NCI-H1048 (cell line): Measurements from ENCODE around the gene UBA6.
"Not testable (repeated sequence)": the region's sequence is repeated elsewhere in the genome, so short reads cannot be mapped to it uniquely, and the experiment has no call there.

Source experiments
- DNase-seq: peaks from one replicate; lab custom pipeline; 2025; lab: John Stamatoyannopoulos, UW

UBA6 gene

DNA sequence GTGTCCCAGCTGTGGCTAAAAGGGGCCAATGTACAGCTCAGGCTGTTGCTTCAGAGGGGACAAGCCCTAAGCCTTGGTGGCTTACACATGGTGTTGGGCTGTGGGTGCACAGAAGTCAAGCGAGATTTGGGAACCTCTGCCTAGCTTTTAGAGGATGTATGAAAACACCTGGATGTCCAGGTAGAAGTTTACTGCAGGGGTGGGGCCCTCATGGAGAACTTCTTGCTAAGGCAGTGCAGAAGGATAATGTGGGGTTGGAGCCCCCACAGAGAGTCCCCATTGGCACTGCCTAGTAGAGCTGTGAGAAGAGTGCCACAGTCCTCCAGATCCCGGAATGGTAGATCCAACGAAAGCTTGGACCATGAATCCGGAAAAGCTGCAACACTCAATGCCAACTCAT is 40.5 kb downstream of the UBA6 start:
- no peak for DNase-seq

DNA sequence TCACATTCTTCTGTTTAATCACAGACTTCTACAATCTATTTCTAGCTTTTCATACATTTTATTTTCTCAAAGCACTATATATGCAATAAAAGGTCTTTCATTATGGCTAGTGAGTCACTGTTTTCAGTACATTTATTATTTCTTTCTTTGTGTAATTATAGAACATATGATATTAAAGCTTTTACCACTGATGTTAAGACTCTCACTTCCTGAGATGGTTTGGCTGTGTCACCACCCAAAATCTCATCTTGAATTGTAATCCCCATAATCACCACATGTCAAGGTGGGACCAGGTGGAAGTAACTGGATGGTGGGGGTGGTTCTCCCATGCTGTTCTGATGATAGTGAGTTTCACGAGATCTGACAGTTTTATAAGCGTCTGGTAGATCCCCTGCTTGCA is 41.9 kb downstream of the UBA6 start:
- no peak for DNase-seq

DNA sequence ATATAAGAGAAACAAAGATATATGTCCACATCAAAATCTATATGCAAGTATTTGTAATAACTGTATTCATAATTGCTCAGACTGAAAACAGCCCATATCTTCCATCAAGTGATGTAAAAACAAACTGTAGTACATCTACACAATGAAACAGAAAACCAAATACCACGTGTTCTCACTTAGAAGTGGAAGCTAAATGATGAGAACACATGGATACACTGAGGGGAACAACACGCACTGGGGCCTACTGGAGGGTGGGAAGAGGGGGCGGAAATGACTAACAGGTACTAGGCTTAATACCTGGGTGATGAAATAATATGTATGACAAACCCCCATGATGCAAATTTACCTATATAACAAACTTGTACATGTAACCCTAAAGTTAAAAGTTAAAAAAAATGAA is 42.7 kb downstream of the UBA6 start:
- DNase-seq: no peak

DNA sequence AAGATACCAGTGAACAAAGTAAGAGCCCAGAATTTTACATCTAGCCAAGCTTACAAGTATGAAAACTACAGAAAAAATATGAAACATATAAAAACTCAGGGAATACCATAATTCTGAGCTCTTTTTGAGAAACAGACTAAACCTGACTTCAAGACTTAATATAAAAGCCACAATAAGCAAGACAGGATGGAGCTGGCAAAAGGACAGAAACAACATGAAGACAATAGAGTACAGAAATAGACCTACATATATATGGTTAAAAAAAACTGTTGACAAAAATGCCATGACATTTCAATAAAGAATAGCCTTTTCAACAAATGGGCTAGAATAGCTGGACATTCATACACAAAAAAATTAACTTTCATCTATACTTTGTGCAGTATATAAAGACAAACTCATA is 49.4 kb downstream of the UBA6 start:
- no peak for DNase-seq

DNA sequence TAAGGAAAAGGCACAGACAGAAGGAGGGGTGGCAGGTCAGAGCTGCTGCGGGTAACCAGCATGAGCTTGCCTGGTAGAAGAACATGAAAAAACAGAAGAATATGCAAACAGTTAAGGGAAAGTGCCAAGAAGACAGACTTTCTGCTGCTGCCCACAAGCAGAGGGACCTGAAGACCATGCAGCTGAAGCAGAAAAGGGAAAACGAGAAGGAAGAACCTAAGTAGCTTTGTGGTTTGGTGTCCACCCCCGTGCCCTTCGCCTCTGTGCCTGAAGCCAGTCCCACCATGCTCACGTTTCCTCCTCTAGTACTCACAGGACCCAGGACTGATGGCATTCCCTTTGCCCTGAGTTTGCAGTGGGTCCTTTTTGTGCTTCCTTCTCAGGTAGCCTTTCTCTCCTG is 62.8 kb downstream of the UBA6 start:
- DNase-seq: no peak

DNA sequence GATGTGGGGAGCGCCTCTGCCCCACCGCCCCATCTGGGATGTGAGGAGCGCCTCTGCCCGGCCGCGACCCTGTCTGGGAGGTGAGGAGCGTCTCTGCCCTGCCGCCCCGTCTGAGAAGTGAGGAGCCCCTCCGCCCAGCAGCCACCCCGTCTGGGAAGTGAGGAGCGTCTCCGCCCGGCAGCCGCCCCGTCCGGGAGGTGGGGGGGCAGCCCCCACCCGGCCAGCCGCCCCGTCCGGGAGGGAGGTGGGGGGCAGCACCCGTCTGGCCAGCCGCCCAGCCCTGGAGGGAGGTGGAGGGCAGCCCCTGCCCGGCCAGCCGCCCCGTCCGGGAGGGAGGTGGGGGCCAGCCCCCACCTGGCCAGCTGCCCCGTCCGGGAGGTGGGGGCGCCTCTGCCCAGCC is 64.0 kb downstream of the UBA6 start:
- not testable (repeated sequence) for DNase-seq

DNA sequence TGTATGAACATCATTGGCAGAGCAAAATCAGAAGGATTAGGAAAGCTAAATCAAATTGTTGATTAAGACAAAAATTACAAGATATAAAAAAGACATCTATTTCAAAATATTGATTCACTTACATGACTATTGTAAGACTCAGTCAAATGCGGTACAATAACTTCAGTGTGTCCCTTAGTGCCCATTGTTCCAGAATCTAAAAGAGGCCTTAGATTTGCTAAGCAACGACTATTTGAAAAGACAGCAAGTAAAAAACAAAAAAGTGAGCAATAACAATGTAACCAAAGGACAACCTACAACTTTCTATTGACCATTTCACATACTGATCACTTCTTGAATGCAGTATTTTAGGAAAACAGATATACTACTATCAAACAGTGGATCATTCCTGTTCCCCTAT is 65.6 kb downstream of the UBA6 start:
- DNase-seq: no peak

DNA sequence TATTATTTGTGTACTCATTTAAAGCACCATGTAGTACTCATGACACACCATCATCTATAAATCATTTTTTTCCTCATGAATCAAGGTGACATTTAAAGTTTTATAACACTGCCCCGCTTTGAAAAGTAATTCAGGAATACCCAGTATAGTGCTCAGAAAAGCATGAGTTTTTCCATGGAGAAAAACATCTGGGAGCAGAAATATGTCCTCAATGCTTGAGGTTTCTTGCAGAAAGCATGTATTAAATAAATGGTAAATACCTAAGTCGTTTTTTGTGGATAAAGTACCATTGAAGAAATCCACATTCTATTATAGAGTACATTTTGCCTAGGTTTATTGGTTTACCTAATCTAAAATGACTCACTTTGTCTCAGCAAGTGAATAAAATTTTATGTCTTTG is 66.2 kb downstream of the UBA6 start:
- DNase-seq: no peak

DNA sequence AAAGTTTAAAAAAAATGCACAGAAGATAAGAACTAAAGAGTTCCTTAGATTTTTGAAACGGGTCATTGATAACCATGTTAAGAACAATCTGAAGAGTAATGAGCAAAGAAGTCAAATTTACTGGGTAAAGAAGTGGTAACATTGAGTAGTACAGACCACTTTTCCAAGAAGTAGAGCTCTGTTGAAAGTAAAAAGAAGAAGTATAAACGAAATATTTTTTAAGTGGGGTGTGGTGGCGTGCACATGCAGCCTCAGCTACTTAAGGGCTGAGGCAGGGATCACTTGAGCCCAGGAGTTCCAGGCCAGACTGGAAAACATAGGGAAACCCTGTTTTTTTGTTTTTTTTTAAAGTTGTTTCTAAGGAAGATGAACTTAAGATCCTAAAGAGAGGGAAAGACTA is 68.5 kb downstream of the UBA6 start:
- no peak for DNase-seq

DNA sequence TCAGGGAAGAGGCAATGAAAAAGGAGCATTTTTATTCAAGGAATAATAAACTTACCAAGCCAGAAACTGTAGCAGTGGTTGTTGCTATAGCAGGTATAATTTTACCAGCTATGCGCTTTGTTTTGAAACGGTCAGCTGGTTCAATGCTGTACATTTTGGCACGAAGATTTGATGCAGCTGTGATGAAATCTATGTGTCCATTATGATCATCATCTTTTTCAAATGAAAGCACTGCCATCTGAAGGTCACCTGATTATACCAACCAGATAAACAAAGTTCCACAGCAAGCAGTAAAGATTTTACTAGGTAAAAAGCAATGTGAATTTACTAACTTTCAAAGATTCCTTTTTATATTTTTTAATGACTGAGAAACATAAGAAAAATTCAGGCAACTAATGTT is 76.0 kb downstream of the UBA6 start:
- DNase-seq: no peak

DNA sequence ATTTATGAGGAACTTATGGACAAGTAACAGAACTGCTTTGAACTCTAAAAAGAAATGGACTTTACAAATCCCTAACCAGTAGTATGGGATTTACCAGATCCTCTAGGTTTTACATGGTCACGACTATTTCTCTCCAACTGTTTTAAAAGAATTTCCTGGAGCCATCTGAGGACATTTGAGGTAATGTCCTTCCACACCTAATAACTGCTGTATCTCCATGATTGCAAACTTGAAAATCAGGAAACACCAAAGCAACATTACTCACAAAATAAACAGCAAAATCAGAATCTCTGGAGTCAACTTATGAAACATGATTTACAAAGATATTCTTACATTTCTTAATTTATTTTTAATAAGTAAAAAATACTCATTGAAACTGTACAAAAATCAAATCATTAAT is 84.5 kb downstream of the UBA6 start:
- DNase-seq: no peak

DNA sequence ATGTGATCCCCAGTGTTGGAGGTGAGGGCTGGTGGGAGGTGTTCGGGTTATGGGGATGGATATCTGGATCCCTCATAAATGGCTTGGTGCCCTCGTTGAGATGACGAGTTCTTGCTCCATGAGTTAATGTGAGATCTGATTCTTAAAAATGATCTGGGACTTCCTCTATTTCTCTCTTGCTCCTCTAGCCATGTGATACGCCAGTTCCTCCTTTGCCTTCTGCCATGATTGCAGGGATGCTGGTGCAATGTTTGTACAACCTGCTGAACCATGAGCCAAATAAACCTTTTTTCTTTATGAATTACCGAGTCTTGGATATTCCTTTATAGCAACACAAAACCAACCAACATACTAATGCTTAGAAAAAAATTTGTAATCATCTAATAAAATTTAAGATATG is 85.8 kb downstream of the UBA6 start:
- no peak for DNase-seq

DNA sequence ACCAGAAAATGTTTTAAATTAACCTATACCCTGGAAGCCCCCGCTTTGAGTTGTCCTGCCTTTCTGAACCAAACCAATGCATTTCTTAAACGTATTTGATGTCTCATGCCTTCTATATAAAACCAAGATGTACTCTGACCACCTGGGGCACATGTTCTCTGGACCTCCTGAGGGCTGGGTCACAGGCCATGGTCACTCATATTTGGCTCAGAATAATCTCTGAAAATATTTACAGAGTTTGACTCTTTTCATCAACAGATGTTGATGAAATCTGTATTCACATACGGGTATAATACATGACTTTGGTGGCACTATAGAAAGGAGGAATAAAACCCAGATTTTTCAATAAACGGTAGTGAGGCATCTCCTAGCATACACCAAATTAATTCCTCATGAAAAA is 86.8 kb downstream of the UBA6 start:
- DNase-seq: no peak

DNA sequence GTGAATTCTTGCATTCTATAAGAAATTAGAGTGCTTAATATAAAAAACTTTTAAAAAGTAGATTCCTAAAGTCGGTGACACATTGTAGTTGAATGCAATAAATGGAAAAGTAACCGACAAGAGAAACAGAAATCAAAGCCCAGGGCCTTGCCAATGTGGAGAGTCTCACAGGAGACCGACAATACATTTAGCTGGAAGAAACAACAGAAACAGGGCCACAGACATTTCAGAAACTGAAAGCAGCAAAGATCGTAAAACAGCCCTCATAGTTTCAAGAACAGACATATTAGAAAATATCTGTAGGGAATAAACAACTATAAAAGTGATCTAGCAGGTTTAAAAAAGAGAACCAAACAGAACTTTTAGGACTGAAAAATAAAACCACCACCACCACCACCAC is 92.9 kb downstream of the UBA6 start:
- DNase-seq: no peak

DNA sequence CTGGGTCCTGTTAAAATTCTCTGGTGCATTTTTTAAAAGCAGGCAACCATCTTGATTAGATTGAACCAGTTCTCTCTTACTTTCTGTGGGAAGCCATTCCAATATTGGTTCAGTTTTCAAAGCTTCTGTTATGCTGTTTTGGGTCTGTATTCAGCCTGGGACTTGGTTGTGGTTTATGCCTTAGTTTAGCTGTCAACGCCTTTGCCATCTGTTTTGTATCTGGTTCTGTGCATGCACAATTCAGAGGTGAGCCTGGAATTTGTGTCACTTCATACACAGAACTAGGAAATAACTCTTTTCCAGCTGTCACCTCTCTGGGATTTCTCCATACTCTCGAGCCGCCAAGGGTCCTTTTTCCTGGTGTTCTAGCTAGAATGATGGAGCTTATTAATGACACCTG is 96.2 kb downstream of the UBA6 start:
- no peak for DNase-seq

DNA sequence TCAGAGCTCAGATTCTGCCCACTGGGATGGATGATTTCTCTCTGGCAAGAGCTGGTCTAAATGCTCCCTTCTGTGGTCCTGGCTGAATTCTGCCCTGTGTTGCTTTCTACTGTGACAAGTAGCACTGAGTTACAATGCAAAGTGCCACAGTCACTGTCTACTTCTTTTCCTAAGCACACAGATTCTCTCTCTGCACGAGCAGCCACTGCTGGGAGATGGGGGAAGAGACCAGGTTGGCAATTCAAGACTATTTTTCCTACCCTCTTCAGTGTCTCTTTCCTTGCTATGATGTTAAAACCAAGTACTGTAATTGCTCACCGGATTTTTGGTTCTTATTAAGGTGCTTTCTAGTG is 97.0 kb downstream of the UBA6 start:
- no peak for DNase-seq

DNA sequence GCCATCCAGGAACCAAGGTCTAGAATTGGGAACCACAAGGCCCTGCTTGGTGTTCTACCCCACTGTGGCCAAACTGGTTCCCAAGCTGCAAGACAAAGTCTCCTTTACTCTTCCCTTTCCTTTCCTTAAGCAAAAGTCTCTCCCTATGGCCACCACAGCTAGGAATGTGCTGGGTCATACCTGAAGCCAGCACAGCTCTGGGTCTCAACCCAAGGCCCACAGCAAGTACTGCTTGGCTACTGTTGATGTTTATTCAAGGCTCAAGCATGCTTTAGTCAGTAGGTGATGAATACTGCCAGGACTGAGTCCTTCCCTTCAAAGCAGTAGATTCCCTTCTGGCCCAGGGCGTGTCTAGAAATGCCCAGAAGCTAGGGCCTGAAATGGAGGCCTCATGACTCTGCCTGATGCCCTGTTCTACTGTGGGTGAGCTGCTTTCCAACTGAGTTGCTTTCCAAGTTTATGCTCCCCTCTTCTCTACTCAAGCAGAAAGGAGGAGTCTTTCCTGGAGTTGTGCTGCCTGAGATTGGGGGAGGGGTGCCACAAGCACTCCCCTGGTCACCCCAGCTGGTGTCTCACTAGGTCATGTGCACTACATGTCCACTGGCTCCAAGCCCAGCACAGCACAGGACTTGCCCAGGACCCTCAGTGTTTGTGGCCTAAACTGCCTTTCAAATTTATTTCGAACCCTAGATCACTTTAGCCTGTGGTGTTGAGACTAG is 97.5 kb downstream of the UBA6 start:
- no peak for DNase-seq

DNA sequence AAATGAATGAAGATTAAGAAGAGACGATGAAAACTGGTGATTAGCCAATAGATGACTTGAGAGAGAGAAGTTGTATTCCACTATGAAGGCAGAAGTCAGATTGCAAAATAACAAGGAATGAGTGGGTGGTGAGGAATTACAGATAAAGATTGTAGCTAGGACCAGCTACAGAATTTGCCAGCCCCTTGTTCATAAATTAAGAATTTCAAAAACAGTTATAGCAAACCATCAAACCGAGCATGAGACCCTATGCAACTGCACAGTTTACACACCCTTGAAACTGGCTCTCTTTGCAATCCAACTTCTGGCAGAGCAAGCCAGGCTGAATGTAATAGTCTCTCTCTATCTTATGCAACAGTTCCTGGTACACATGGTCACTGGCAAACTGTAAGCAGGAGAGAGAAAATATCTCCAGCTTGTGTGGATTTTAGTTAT is 107.2 kb downstream of the UBA6 start:
- no peak for DNase-seq

DNA sequence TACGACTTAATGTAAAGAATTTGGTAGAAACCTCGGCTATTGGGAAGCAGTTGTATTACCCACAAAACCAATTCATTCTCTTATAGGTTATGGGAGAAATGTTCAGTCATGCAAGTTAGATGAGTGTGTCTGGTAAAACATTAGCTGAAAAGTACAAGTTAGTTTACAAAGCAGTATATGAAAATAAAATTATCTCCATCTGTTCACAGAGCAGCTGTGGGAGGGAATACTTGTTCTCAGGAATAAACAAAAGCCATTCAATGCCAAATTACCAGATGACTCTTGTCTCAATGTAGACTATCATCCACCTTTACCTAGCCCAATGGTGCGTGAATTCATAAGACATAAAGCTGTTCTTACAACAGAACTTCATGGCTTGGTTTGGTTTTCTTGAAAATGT is 113.8 kb downstream of the UBA6 start:
- DNase-seq: no peak

DNA sequence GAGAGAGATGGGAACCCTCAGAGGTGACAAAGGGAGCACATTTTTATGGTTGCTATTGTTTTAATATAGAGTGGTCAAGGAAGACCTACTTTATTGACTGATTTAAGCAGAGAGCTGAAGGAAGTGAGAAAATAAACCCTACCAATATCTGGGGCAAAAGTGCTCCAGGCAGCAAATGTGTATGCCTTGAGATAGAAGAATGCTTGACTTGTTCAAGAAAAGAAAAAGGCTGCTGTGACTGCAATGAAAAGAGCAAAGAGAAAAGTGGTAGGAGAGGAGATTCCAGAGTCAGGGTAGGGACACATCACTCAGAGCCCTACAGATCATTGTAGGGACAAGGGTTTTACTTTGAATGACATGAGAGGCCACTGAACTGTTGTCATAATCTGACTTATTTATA is 116.5 kb downstream of the UBA6 start:
- no peak for DNase-seq

DNA sequence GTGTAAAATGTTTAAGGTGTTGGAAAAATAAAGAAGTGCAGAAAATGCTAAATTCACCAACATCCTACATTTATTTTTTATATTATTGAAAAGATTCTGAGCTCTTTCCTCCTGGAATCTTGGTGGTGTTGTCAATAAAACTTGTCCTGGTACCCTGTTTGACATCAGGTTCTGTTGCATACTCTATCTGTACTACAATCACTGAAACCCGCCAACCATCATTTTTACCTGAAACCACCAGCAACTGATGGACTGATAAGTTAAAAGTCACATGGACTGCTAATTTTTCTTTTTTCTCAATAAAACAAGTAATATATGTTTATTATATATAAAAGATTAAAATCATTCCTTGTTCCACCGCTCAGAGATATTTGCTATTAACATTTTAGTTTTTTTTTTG is 119.0 kb downstream of the UBA6 start:
- DNase-seq: no peak

DNA sequence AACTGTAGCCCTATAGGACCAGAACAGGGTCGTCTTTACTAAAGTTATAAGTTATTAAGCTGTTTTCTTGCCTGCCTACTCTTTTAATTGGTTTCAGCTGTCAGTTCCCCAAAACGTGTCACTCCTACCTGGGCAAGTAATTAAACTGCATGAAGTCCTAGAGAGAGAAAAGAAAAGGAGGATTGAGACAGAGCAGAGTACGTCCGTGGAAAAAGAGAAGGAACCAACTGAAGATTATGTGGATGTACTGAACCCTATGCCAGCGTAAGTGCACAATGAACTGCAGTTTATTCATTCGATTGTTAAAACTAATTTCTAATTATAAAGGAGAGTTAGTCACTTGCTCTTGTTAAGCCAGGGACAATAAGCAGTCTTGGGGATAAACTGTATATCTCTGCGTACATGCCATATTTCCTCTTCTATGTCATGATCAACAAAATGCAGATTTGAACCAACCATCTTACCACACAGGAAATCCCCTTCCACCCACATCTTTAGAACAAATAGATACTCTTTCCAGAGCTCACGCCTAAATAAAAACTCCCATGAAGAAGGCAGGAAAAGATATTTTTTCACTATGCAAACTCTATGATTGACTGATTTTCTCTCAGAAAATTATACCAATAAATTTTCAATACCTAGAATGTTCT is 119.6 kb downstream of the UBA6 start:
- no peak for DNase-seq

DNA sequence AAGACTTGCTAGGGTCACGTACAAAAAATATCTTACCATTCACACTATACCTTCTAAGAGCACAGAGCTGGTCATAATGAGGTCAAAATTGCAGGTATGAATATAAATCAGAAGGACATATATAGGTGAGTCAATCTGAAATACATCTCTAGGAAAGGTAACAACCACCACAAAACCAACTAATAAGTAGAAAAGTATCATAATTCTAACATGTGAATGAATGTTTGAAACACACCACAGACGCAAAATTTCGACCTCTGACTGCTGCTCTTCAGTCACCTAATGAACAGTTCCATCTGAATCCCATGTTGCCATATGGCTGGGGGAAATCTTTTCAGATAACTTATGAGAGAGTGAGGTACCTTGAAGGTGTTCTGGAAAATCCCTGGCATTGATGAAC is 120.4 kb downstream of the UBA6 start:
- DNase-seq: no peak

DNA sequence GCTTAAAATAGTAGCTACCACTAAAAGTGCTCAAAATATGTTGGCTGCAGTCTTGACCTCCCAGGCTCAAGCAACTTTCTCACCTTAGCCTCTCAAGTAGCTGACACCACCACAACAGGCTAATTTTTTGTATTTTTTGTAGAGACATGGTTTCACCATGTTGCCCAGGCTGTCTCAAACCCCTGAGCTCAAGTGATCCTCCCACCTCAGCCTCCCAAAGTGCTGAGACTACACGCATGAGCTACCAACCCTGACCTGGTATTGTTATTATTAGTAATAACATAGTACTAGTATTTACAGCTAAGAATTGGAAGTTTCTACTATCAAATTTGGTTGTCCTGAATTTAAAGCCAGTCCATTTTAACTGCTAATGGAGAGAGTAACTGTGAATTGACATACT is 124.4 kb downstream of the UBA6 start:
- no peak for DNase-seq
